ENCODE results near the gene MXRA8.

MXRA8 gene

GRCh38 chr1:1309251-1310108, 48.9 kb downstream of the MXRA8 start:
- Histone ChIP-seq H2BK120ac (ENCODE audit: low read depth, low read length) (no peak overlapping the region), H3K9me3 (ENCODE audit: control insufficient read depth, low read length) (no peaks in the 10 kb centered on the region), H3K4me2 (ENCODE audit: low read length, poor library complexity, severe bottlenecking) (peak overlapping the region; percentile 84), H4K91ac (ENCODE audit: low read length) (peak overlapping the region; percentile 72), H3K27me3 (ENCODE audit: control insufficient read depth in 1 of 2, insufficient read depth in 1 of 2, low read length in 2 of 2) (no peaks in the 10 kb centered on the region), H2BK5ac (ENCODE audit: low read depth, low read length, poor library complexity, severe bottlenecking) (no peak overlapping the region), H2BK12ac (ENCODE audit: low read length in 2 of 2) (peak overlapping the region in 1 of 2 experiments; percentile 42), H3K4me3 (ENCODE audit: insufficient read depth in 1 of 2, low read depth in 1 of 2, low read length in 2 of 2) (peak overlapping the region; percentile 83 to 84), H2AK5ac (ENCODE audit: low read length, severe bottlenecking) (no peak overlapping the region), H3K36me3 (ENCODE audit: control insufficient read depth in 1 of 2, insufficient read depth in 2 of 2, low read depth in 1 of 2, low read length in 2 of 2) (peaks cover 41 to 57% of the 10 kb centered on the region in 2 experiments), H3K18ac (ENCODE audit: low read depth in 1 of 2, low read length in 2 of 2) (peak overlapping the region; percentile 23 to 81), H3K9ac (ENCODE audit: low read length) (peak overlapping the region; percentile 88), H3K79me1 (replicated peaks; ENCODE audit: low read length, poor library complexity, severe bottlenecking) (peaks cover 25% of the 10 kb centered on the region), H4K8ac (ENCODE audit: low read length) (no peak overlapping the region), H2AFZ (ENCODE audit: low read depth, low read length) (no peak overlapping the region), H3K4ac (ENCODE audit: low read depth in 1 of 2, low read length in 2 of 2) (peak overlapping the region in 1 of 2 experiments; percentile 93), H2BK15ac (ENCODE audit: low read depth, poor library complexity, severe bottlenecking) (peak overlapping the region; percentile 57), H3K23ac (ENCODE audit: low read length in 2 of 2) (peak overlapping the region; percentile 53 to 59), H3K14ac (ENCODE audit: low read length in 2 of 2) (peak overlapping the region in 1 of 2 experiments; percentile 90), H3K27ac (ENCODE audit: low read length, poor library complexity, severe bottlenecking) (no peak overlapping the region), H3K4me1 (ENCODE audit: control insufficient read depth, insufficient read depth, low read depth, low read length) (peaks cover 43% of the 10 kb centered on the region)
- 33% methylated on average over 57 of the region's 57 CpGs for WGBS
- no peak for DNase-seq

GRCh38 chr1:1308756-1309250, 49.6 kb downstream of the MXRA8 start:
- Histone ChIP-seq H4K91ac (ENCODE audit: low read length) (peak overlapping the region; percentile 40), H3K18ac (ENCODE audit: low read depth in 1 of 2, low read length in 2 of 2) (peak overlapping the region; percentile 37 to 81), H3K4ac (ENCODE audit: low read depth in 1 of 2, low read length in 2 of 2) (peak overlapping the region; percentile 49 to 93), H3K27ac (ENCODE audit: low read length, poor library complexity, severe bottlenecking) (no peak overlapping the region), H3K4me2 (ENCODE audit: low read length, poor library complexity, severe bottlenecking) (peak overlapping the region; percentile 84), H2BK120ac (ENCODE audit: low read depth, low read length) (peak overlapping the region; percentile 36), H3K36me3 (ENCODE audit: control insufficient read depth in 1 of 2, insufficient read depth in 2 of 2, low read depth in 1 of 2, low read length in 2 of 2) (peaks cover 34 to 53% of the 10 kb centered on the region in 2 experiments), H3K4me1 (ENCODE audit: control insufficient read depth, insufficient read depth, low read depth, low read length) (peaks cover 49% of the 10 kb centered on the region), H2AFZ (ENCODE audit: low read depth, low read length) (peak overlapping the region; percentile 18), H3K9ac (ENCODE audit: low read length) (peak overlapping the region; percentile 88), H3K23ac (ENCODE audit: low read length in 2 of 2) (peak overlapping the region; percentile 53 to 59), H2BK12ac (ENCODE audit: low read length in 2 of 2) (peak overlapping the region in 1 of 2 experiments; percentile 21), H2AK5ac (ENCODE audit: low read length, severe bottlenecking) (no peak overlapping the region), H3K79me1 (replicated peaks; ENCODE audit: low read length, poor library complexity, severe bottlenecking) (peaks cover 23% of the 10 kb centered on the region), H3K9me3 (ENCODE audit: control insufficient read depth, low read length) (no peaks in the 10 kb centered on the region), H4K8ac (ENCODE audit: low read length) (no peak overlapping the region), H3K14ac (ENCODE audit: low read length in 2 of 2) (peak overlapping the region in 1 of 2 experiments; percentile 90), H2BK5ac (ENCODE audit: low read depth, low read length, poor library complexity, severe bottlenecking) (no peak overlapping the region), H2BK15ac (ENCODE audit: low read depth, poor library complexity, severe bottlenecking) (peak overlapping the region; percentile 57), H3K27me3 (ENCODE audit: control insufficient read depth in 1 of 2, insufficient read depth in 1 of 2, low read length in 2 of 2) (no peaks in the 10 kb centered on the region), H3K4me3 (ENCODE audit: insufficient read depth in 1 of 2, low read depth in 1 of 2, low read length in 2 of 2) (peak overlapping the region; percentile 83 to 84)
- no peak for DNase-seq
- under 1% methylated on average over 38 of the region's 66 CpGs for WGBS

GRCh38 chr1:1307923-1308755, 50.2 kb downstream of the MXRA8 start, which contains the start of the genes ACAP3 and PUSL1:
Gene ACAP3, minus strand, starts transcription at chr1:1307930. Its CDS starts 115 bp downstream, at chr1:1307815.
Gene PUSL1, plus strand, starts transcription at chr1:1308597. Its CDS starts 47 bp downstream, at chr1:1308644.
- H2AK5ac ChIP-seq (ENCODE audit: low read length, severe bottlenecking): no peak within 1 kb of the TSS
- no peaks in the 10 kb centered on the region for H3K27me3 ChIP-seq (ENCODE audit: control insufficient read depth in 1 of 2, insufficient read depth in 1 of 2, low read length in 2 of 2)
- peak within 1 kb of the TSS; percentile 83 to 89 for H3K4me3 ChIP-seq (ENCODE audit: insufficient read depth in 1 of 2, low read depth in 1 of 2, low read length in 2 of 2)
- no peak within 1 kb of the TSS for H4K8ac ChIP-seq (ENCODE audit: low read length)
- peak within 1 kb of the TSS in 1 of 2 experiments; percentile 61 for H2BK12ac ChIP-seq (ENCODE audit: low read length in 2 of 2)
- H2AFZ ChIP-seq (ENCODE audit: low read depth, low read length): peak within 1 kb of the TSS; percentile 86
- H3K4ac ChIP-seq (ENCODE audit: low read depth in 1 of 2, low read length in 2 of 2): peak within 1 kb of the TSS; percentile 54 to 93
- peak within 1 kb of the TSS; percentile 84 for H3K4me2 ChIP-seq (ENCODE audit: low read length, poor library complexity, severe bottlenecking)
- H3K14ac ChIP-seq (ENCODE audit: low read length in 2 of 2): peak within 1 kb of the TSS in 1 of 2 experiments; percentile 93
- peak within 1 kb of the TSS; percentile 72 for H4K91ac ChIP-seq (ENCODE audit: low read length)
- peak within 1 kb of the TSS; percentile 48 for H3K27ac ChIP-seq (ENCODE audit: low read length, poor library complexity, severe bottlenecking)
- no peak within 1 kb of the TSS for H2BK5ac ChIP-seq (ENCODE audit: low read depth, low read length, poor library complexity, severe bottlenecking)
- peak; percentile 95 for DNase-seq
- H3K36me3 ChIP-seq (ENCODE audit: control insufficient read depth in 1 of 2, insufficient read depth in 2 of 2, low read depth in 1 of 2, low read length in 2 of 2): peaks cover 27 to 53% of the 10 kb centered on the region in 2 experiments
- peak within 1 kb of the TSS; percentile 71 for H2BK15ac ChIP-seq (ENCODE audit: low read depth, poor library complexity, severe bottlenecking)
- peak within 1 kb of the TSS; percentile 88 for H3K9ac ChIP-seq (ENCODE audit: low read length)
- H3K79me1 ChIP-seq (replicated peaks; ENCODE audit: low read length, poor library complexity, severe bottlenecking): peaks cover 20% of the 10 kb centered on the region
- WGBS: under 1% methylated on average over 41 of the region's 131 CpGs
- peak within 1 kb of the TSS; percentile 68 to 81 for H3K18ac ChIP-seq (ENCODE audit: low read depth in 1 of 2, low read length in 2 of 2)
- H3K4me1 ChIP-seq (ENCODE audit: control insufficient read depth, insufficient read depth, low read depth, low read length): peaks cover 54% of the 10 kb centered on the region
- H3K23ac ChIP-seq (ENCODE audit: low read length in 2 of 2): peak within 1 kb of the TSS; percentile 73 to 84
- H2BK120ac ChIP-seq (ENCODE audit: low read depth, low read length): peak within 1 kb of the TSS; percentile 65
- no peaks in the 10 kb centered on the region for H3K9me3 ChIP-seq (ENCODE audit: control insufficient read depth, low read length)
